MM.1S (cell line): Measurements from ENCODE around the gene ITGB3BP.
"Not testable (repeated sequence)": the region's sequence is repeated elsewhere in the genome, so short reads cannot be mapped to it uniquely, and the experiment has no call there.

ENCODE experiments used
- DNase-seq: peaks from one replicate; pipeline ENCODE4 v3.0.0-alpha.2; 2015
- H2AFZ ChIP-seq: fragments of 300-600 bp; sonication (generic); 2 replicates; pipeline ENCODE4 v1.6.0; 2016; ENCODE audit warnings: antibody characterized with exemption, low read length
- H3F3A ChIP-seq: fragments of 300-600 bp; sonication (generic); 2 replicates; pipeline ENCODE4 v1.6.1; 2016; ENCODE audit warnings: mild to moderate bottlenecking, antibody characterized with exemption, low read length, moderate library complexity, mixed read lengths; ENCODE audit not compliant: insufficient read depth
- H3K27ac ChIP-seq: fragments of 300-600 bp; sonication (generic); 2 replicates; pipeline ENCODE4 v1.5.1; 2016; ENCODE audit warnings: mild to moderate bottlenecking, low read length
- H3K27me3 ChIP-seq: fragments of 300-600 bp; sonication (generic); replicated peaks from 2 replicates; pipeline ENCODE4 v1.6.0; 2016; ENCODE audit warnings: low read length; ENCODE audit not compliant: insufficient read depth
- H3K36me3 ChIP-seq: fragments of 300-600 bp; sonication (generic); replicated peaks from 2 replicates; pipeline ENCODE4 v1.6.1; 2016; ENCODE audit warnings: mild to moderate bottlenecking, low read length, mixed read lengths; ENCODE audit not compliant: insufficient read depth
- H3K4me1 ChIP-seq: fragments of 300-600 bp; sonication (generic); 2 replicates; pipeline ENCODE4 v1.6.1; 2016; ENCODE audit warnings: low read length, mixed read lengths
- H3K4me2 ChIP-seq: fragments of 300-600 bp; sonication (generic); 2 replicates; pipeline ENCODE4 v1.6.0; 2016; ENCODE audit warnings: low read depth, low read length
- H3K4me3 ChIP-seq: fragments of 300-600 bp; sonication (generic); 2 replicates; pipeline ENCODE4 v1.5.1; 2016; ENCODE audit warnings: low read length, mixed read lengths
- H3K79me2 ChIP-seq: fragments of 300-600 bp; sonication (generic); 2 replicates; pipeline ENCODE4 v1.6.1; 2016; ENCODE audit warnings: mixed run types, low read length, mixed read lengths
- H3K9ac ChIP-seq: fragments of 300-600 bp; sonication (generic); 2 replicates; pipeline ENCODE4 v1.6.1; 2016; ENCODE audit warnings: low read length, mixed read lengths
- H3K9me2 ChIP-seq: fragments of 300-600 bp; sonication (generic); replicated peaks from 2 replicates; pipeline ENCODE4 v1.6.1; 2016; ENCODE audit warnings: mild to moderate bottlenecking, low read length, mixed read lengths; ENCODE audit not compliant: insufficient read depth
- H3K9me3 ChIP-seq: fragments of 300-600 bp; sonication (generic); replicated peaks from 2 replicates; pipeline ENCODE4 v1.6.1; 2016; ENCODE audit warnings: mild to moderate bottlenecking, low read length, mixed read lengths; ENCODE audit not compliant: insufficient read depth
- H4K20me1 ChIP-seq: fragments of 300-600 bp; sonication (generic); 2 replicates; pipeline ENCODE4 v1.6.1; 2016; ENCODE audit warnings: mild to moderate bottlenecking, low read length, moderate library complexity, mixed read lengths; ENCODE audit not compliant: insufficient read depth
- CTCF ChIP-seq: fragments of 300-600 bp; sonication (generic); IDR thresholded peaks from 2 replicates; pipeline ENCODE4 v1.5.1; 2016; ENCODE audit warnings: antibody characterized with exemption, low read length, mixed read lengths
- EZH2 ChIP-seq: fragments of 300-600 bp; sonication (generic); optimal IDR thresholded peaks from 2 replicates; pipeline ENCODE3; 2017; ENCODE audit warnings: low read depth, mild to moderate bottlenecking, antibody characterized with exemption, low read length, mixed read lengths
- EZH2phosphoT487 ChIP-seq: fragments of 300-600 bp; sonication (generic); IDR thresholded peaks from 2 replicates; pipeline ENCODE4 v1.6.1; 2018; ENCODE audit warnings: antibody characterized with exemption, low read length

The ITGB3BP gene

GRCh38 chr1:63435161-63435560, 87.9 kb downstream of the ITGB3BP start:
- no peaks in the 10 kb centered on the region for H3K36me3 ChIP-seq
- no peaks in the 10 kb centered on the region for H4K20me1 ChIP-seq
- no peaks in the 10 kb centered on the region for H3K27me3 ChIP-seq
- TF ChIP-seq CTCF (no peak), EZH2phosphoT487 (no peak), EZH2 (no peak)
- H3K9me2 ChIP-seq = no peaks in the 10 kb centered on the region
- DNase-seq = no peak
- no peaks in the 10 kb centered on the region for H3K79me2 ChIP-seq
- no peak overlapping the region for H3K4me3 ChIP-seq
- H3K4me2 ChIP-seq = no peak overlapping the region
- no peak overlapping the region for H3K27ac ChIP-seq
- no peaks in the 10 kb centered on the region for H3F3A ChIP-seq
- H3K9me3 ChIP-seq = no peaks in the 10 kb centered on the region
- H3K9ac ChIP-seq = no peak overlapping the region
- H3K4me1 ChIP-seq = no peaks in the 10 kb centered on the region
- H2AFZ ChIP-seq = no peak overlapping the region

- no peaks in the 10 kb centered on the region for H3K9me3 ChIP-seq
- H3K27me3 ChIP-seq = no peaks in the 10 kb centered on the region
- no peak overlapping the region for H3K27ac ChIP-seq
- no peak overlapping the region for H3K4me3 ChIP-seq
- no peaks in the 10 kb centered on the region for H3K79me2 ChIP-seq
- no peaks in the 10 kb centered on the region for H4K20me1 ChIP-seq
- H2AFZ ChIP-seq = no peak overlapping the region
- no peaks in the 10 kb centered on the region for H3K4me1 ChIP-seq
- TF ChIP-seq CTCF (no peak), EZH2 (no peak), EZH2phosphoT487 (no peak)
- H3F3A ChIP-seq = no peaks in the 10 kb centered on the region
- no peak overlapping the region for H3K4me2 ChIP-seq
- H3K9me2 ChIP-seq = no peaks in the 10 kb centered on the region
- H3K36me3 ChIP-seq = no peaks in the 10 kb centered on the region
- DNase-seq = no peak
- H3K9ac ChIP-seq = no peak overlapping the region
Observed at GRCh38 chr1:63429281-63429680, 93.7 kb downstream of the ITGB3BP start.

- no peak overlapping the region for H3K4me2 ChIP-seq
- H3K4me3 ChIP-seq = no peak overlapping the region
- no peaks in the 10 kb centered on the region for H3K9me2 ChIP-seq
- H2AFZ ChIP-seq = no peak overlapping the region
- no peaks in the 10 kb centered on the region for H4K20me1 ChIP-seq
- DNase-seq = no peak
- H3K27me3 ChIP-seq = no peaks in the 10 kb centered on the region
- H3K79me2 ChIP-seq = no peaks in the 10 kb centered on the region
- H3F3A ChIP-seq = no peaks in the 10 kb centered on the region
- no peaks in the 10 kb centered on the region for H3K9me3 ChIP-seq
- no peak for TF ChIP-seq CTCF
- no peak for TF ChIP-seq EZH2
- TF ChIP-seq EZH2phosphoT487 = no peak
- no peak overlapping the region for H3K9ac ChIP-seq
- no peaks in the 10 kb centered on the region for H3K36me3 ChIP-seq
- no peaks in the 10 kb centered on the region for H3K4me1 ChIP-seq
- no peak overlapping the region for H3K27ac ChIP-seq
Observed at GRCh38 chr1:63428815-63429214, 94.2 kb downstream of the ITGB3BP start.

DNA sequence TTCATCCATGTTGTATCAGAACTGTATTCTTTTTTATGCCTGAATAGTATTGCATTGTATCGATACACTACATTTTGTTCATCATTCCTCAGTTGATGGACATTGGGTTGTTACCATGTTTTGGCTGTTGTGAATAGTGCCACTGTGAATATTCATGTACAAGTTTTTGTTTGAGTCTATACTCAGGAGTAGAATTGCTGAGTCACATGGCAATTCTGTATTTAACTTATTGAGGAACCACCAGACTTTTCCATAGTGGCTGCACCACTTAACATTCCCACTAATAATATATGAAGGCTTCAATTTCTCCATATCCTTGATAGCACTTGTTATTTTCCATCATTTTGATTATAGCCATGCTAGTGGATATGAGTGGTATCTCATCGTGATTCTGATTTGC, 99.4 kb downstream of the ITGB3BP start:
- no peak overlapping the region for H3K9ac ChIP-seq
- no peaks in the 10 kb centered on the region for H4K20me1 ChIP-seq
- no peaks in the 10 kb centered on the region for H3K27me3 ChIP-seq
- no peaks in the 10 kb centered on the region for H3F3A ChIP-seq
- no peak overlapping the region for H2AFZ ChIP-seq
- no peak overlapping the region for H3K4me2 ChIP-seq
- H3K9me2 ChIP-seq = no peaks in the 10 kb centered on the region
- H3K79me2 ChIP-seq = no peaks in the 10 kb centered on the region
- no peak for TF ChIP-seq CTCF
- TF ChIP-seq EZH2phosphoT487 = no peak
- no peak for TF ChIP-seq EZH2
- H3K27ac ChIP-seq = no peak overlapping the region
- no peaks in the 10 kb centered on the region for H3K4me1 ChIP-seq
- no peak for DNase-seq
- H3K9me3 ChIP-seq = no peaks in the 10 kb centered on the region
- H3K4me3 ChIP-seq = no peak overlapping the region
- no peaks in the 10 kb centered on the region for H3K36me3 ChIP-seq

- not testable (repeated sequence) for H3K9me2 ChIP-seq, H3F3A ChIP-seq, H3K9ac ChIP-seq, H3K36me3 ChIP-seq, H3K4me2 ChIP-seq, DNase-seq, H4K20me1 ChIP-seq, H2AFZ ChIP-seq, H3K27ac ChIP-seq, H3K27me3 ChIP-seq, H3K79me2 ChIP-seq, H3K4me3 ChIP-seq, H3K9me3 ChIP-seq, H3K4me1 ChIP-seq
Observed at GRCh38 chr1:63420746-63421145, 102.3 kb downstream of the ITGB3BP start.
